NCI-H1694 (cell line): ENCODE data around the gene IL36RN.

ENCODE experiments used
- DNase-seq: peaks from one replicate; lab custom pipeline; 2025; lab: John Stamatoyannopoulos, UW

Gene IL36RN

GRCh38 chr2:113050921-113051895, 7.8 kb upstream of the IL36RN start:
- no peak for DNase-seq

GRCh38 chr2:113052396-113052917, 6.5 kb upstream of the IL36RN start, which contains the start of gene IL36B:
IL36B (minus strand) TSS chr2:113052867.
- DNase-seq = no peak

DNA sequence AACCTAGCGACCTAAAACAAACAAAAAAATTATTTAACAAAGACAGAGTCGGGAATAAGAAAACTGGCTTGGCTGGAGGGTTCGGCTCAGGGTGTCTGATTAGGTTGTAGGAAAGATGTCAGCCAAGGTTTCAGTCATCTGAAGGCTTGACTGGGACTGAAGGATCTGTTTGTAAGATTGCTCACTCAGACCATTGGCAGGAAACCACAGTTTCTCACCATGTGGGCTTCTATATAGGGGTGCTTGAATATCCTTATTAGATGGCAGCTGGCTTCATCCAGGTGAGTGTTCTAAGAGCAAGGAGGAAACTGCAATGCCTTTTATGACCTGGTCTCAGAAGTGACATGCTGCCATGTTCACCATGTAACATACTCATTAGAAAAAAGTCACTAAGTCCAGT, 5.3 kb upstream of the IL36RN start:
- no peak for DNase-seq

DNA sequence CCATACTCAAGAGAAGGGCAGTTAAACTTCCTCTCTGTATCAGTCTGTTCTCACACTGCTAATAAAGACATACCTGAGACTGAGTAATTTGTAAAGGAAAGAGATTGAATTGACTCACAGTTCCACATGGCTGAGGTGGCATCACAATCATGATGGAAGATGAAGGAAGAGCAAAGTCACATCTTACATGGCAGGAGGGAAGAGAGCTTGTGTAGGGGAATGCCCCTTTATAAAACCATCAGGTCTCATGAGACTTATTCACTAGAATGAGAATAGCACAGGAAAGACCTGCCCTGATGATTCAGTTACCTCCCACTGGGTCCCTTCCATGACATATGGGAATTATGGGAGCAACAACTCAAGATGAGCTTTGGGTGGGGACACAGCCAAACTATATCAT, 4.9 kb upstream of the IL36RN start:
- DNase-seq = no peak

GRCh38 chr2:113056521-113056920, 2.5 kb upstream of the IL36RN start:
- no peak for DNase-seq

GRCh38 chr2:113057117-113057516, 1.9 kb upstream of the IL36RN start:
- no peak for DNase-seq

GRCh38 chr2:113058411-113058994, 495 bp upstream of the IL36RN start:
- no peak for DNase-seq

- no peak for DNase-seq
Observed at GRCh38 chr2:113060396-113060795, 1.4 kb downstream of the IL36RN start.

DNA sequence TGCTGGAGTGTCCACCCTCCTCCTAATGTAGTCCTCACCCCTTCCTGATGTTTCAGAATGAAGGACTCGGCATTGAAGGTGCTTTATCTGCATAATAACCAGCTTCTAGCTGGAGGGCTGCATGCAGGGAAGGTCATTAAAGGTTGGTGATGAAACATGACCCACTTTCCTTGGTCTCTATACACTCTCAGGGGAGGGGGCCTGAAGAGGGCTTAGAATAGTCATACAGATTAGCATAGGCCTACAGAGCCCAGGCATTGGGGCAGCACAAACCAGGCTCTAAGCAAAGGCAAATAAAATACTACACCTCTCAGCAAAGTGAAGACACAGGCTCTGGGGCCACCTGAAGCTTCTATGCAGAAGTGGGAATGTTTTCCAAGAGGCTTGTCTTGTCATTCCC, 1.8 kb downstream of the IL36RN start:
- DNase-seq = no peak

- DNase-seq = no peak
Observed at GRCh38 chr2:113061241-113061640, 2.2 kb downstream of the IL36RN start.

- DNase-seq = no peak
Observed at GRCh38 chr2:113061896-113062770, 3.1 kb downstream of the IL36RN start.

GRCh38 chr2:113064281-113064680, 5.3 kb downstream of the IL36RN start:
- no peak for DNase-seq

- DNase-seq = no peak
Observed at GRCh38 chr2:113064898-113065297, 5.9 kb downstream of the IL36RN start.

DNA sequence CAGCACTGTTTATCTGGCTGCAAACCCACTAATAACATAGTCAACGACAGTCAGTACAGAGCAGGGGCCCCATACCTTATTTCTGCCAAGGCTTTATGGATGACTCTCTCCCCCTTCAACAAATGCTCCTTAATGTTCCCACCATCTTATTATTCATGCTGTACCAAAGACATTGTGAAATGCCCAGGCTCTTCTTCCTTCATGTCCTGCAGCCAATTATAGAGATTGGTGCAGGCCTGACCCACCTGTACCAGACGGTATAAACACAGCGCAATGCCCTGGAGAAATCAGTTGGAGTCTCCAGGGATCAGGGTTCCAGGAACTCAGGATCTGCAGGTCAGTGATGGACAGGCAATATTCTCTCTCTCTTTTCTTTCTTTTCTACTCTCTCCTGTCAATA, 8.7 kb downstream of the IL36RN start, which contains the start of gene IL1F10:
TSS of gene IL1F10 (plus strand) at position 290 of the 400 bp plus-strand sequence. CDS start 4,769 bp downstream, outside the sequence.
- no peak for DNase-seq

- no peak for DNase-seq
Observed at GRCh38 chr2:113068249-113068648, 9.3 kb downstream of the IL36RN start.

DNA sequence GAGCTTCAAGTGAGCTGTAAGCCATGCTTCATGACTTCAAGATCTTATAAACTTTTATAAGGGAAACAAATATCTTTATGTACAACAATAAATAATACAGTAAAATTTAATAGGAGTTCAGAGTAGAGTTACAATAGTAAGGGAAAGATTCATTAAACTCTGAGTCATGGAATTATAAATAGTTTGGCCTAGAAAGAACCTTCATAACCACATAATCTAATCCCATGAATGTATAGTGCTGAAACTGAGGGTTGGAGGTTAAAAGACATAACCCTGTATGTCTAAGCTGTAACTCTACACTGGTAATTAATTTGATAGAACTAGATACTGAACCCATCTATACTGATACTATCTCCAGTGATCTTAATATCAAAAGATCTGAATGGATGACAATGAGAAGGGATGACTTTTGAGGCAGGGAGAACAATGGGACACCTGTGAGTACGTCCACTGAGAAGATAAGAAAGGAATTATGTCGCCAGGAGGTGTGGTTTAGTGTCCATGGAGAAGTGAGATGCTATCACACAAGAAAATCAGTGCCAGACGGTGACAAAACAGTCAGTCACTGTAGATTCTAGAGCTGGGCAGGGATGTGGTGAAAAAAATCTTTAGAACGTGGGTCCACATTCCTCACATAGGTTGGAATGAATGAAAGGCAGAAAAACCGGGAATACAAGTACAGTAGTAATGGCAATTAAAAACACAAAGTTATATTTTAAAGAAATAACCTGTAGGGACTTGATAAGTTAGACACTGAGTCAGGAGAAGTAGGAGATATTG, 9.9 kb downstream of the IL36RN start:
- no peak for DNase-seq

DNA sequence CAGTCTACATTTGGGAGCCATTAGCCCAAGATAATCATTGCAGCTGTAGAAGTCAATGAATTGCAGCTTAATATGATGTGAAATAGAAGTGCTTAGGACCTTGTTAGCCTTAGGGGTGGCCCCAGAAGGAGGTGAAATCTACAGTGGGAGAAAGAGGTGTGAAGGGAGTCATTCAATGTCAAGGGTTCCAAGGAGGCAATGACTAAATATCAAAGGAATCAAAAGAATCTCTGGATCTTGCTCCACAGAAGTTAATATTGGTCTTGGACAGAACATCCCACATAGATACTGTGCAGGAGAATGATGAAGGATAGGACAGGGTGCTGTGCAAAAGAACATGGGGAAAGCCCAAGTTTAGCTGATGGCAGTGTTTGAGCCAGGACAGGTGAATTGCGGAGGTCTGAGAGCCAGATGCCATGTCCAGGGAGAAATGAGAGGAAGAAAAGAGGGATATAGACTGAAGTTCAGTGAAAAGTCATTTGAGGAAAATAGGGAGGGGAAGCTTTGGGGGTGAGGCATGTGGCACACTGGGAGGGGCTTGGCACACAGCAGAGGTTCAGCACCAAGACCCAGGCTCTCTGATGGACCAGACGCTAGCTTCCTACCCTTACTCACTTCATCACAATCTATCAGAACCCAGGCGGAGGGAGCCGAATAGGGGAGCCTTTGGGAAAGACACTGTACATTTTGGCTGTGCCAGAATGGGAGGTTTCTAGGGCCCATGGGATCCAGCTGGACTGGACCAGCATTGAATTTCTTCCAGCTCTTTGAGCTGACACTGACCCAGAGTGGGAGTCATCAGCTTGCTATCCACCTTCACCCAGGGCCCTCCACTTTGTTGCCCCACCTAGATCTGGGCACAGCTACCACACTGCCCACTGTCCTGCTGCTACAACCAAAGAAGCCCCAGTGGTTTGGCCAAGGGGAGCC, 10.9 kb downstream of the IL36RN start:
- DNase-seq = no peak

DNA sequence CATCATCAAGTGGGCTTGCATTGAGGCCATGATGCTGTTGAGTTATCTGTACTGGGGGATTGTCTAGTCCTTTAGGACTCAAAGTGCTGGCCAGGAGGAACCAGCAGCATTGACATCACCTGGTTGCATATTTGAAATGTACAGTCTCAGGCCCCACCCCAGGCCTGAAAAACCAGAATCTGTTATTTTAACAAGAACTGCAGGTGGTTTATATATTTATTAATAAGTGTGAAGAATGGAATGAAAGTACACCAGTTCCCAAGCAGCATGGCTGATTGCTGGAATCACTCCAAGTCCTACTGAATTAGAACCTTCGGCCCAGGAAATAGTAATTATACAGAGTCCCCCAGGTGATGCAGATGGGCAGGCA, 11.6 kb downstream of the IL36RN start:
- no peak for DNase-seq

GRCh38 chr2:113072584-113072983, 13.6 kb downstream of the IL36RN start:
- DNase-seq = no peak

DNA sequence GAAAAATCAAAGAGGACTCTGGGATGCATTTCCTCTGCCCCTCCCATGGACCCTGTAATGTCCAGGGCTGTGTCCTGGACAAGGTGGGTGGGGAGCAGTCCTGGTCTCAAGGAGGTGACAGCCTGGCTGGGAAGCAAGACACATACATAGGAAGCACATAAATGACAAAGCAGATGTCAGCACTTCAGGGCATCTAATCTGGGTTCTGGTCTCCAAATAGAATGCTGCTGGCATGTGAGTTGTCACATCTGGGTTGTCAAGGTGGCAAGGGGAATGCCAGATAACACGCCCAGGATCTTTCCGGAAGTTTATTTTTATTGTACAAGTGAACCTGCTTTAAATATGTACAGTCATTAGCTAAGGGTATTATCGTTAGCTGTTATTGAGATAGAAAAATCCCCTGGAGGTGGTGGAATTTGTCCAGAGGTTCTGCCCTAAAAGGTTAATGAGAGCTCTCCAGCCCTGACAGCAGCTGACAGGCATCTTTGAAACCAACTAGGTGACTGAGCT, 14.4 kb downstream of the IL36RN start:
- no peak for DNase-seq
